Stimulated activated naive CD8-positive, alpha-beta T cell treated with anti-CD3 and anti-CD28 coated beads, Interleukin-15, Interleukin-2, amounts not matched to agents 100 U/mL and 50 U/mL, for 24 hours (primary cell): ENCODE measurements around the gene LANCL1.

Experiments
- ATAC-seq: fragments of 150-1000 bp; cut with Tn5 transposase; one replicate; pipeline ENCODE4 v1.10.0; 2021
- DNase-seq: peaks from one replicate; pipeline ENCODE4 v3.0.0; 2021

LANCL1 gene

DNA sequence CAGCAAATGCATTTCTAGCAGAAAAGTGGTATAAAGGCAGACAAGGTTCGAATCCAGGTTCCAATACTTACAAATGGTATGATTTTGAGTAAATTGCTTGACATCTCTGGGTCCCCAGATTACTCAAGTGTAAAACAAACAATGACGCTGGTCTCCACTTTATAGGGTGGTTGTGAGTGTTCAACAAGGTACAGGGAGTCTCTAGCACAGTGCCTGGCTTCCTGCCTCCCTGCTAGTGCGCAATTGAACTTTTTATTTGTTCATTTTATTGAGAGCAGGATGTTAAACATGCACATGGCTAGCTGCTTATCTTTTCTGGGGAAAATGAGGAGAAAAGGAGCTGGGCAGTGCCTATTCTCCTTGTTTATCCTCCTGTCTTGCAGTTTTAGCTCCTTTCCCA is 86.7 kb downstream of the LANCL1 start:
- no peak for ATAC-seq
- no peak for DNase-seq

DNA sequence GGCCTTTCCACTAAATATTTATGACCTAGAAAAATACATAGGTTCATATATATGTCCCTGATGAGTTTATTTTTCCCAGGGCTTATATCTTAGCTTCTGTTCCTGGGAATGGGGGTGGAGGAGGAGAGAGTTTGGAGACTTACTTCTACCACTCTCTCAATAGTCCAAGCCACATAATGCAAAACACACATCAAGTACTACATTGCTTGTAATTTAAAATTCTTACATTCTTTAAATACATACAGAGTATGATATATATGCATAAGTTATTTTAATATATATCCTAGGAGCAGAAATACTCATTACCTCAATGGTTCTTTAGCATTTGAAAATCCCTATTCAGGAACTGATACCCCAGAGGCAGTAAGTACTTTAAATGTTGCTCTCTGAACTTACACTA is 88.4 kb downstream of the LANCL1 start:
- DNase-seq (no peak), ATAC-seq (no peak)

DNA sequence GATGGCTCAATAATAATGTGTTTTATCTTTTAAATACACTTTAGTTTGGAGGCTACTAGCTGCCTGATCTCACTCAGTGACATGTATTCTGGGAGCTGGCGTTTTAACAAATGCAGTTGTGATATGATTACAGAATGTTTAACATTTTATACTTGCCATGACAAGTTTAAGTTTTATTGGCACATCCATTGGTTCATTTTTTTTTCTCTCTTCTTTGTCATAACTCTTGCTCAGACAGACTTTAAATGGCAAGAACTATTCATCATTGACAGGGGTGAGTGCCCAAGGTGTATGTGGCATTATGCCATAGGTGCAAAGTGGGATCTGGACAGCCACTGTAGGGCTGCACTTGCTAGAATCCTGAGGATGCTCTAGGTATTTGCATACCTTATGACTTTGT is 89.5 kb downstream of the LANCL1 start:
- DNase-seq (no peak), ATAC-seq (no peak)
